GM12878 (cell line): ENCODE measurements around the gene GOLGA6L10.
"Not testable (repeated sequence)": the region's sequence is repeated elsewhere in the genome, so short reads cannot be mapped to it uniquely, and the experiment has no call there.

Experiments
- DPF2 ChIP-seq: fragments of 450-650 bp; IDR thresholded peaks from 2 replicates; pipeline ENCODE4 v1.6.1; 2017; ENCODE audit warnings: mild to moderate bottlenecking
- ESRRA ChIP-seq: IDR thresholded peaks from 2 replicates; pipeline ENCODE4 v1.6.1; 2012; ENCODE audit warnings: mild to moderate bottlenecking, low read length, improper control_type of control experiment

DNA sequence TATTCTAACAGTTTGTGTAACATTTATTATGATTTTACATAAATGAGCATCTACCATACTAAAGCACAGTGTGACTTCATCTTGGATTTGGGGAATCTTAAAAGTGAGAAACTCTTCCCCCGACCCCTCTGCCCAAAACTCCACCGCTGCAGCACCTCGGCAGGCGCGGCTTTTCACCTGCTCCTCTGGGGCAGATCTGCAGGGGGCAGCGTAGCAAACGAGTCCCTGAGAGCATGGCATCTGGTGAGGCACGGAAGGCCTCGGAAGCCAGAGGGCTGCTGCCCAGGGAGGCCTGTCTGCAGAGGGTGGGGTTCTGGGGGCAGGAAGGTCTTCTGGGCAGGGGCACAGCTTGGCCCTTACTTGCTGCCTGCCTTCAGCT, 14.7 kb downstream of the GOLGA6L10 start:
- TF ChIP-seq ESRRA, DPF2: not testable (repeated sequence)
